Mucosa of descending colon (tissue), 3 donors: Measurements from ENCODE around the gene BBC3. TPM values are rescaled to one million over a fixed set of nuclear protein-coding genes. Genes with fewer than 3 reads are reported as not detected.

ENCODE experiments used
- ATAC-seq: fragments of 200-7000 bp; cut with Tn5 transposase; one replicate; pipeline ENCODE4 v1.9.1; 2020; ENCODE audit warnings: mild to moderate bottlenecking, moderate library complexity
- DNase-seq, 3 donors: peaks; one replicate each; pipeline ENCODE4 v3.0.0-alpha.2; 2020
- H3K36me3 ChIP-seq: fragments of 200-600 bp; one replicate; pipeline ENCODE4 v1.8.0; 2021; ENCODE audit warnings: low read depth, mild to moderate bottlenecking
- H3K4me1 ChIP-seq: fragments of 200-600 bp; one replicate; pipeline ENCODE4 v1.8.0; 2021; ENCODE audit warnings: low read depth, mild to moderate bottlenecking
- H3K4me3 ChIP-seq: fragments of 200-600 bp; one replicate; pipeline ENCODE4 v1.8.0; 2021; ENCODE audit warnings: mild to moderate bottlenecking
- H3K9me3 ChIP-seq: fragments of 200-600 bp; one replicate; pipeline ENCODE4 v1.8.0; 2021; ENCODE audit warnings: mild to moderate bottlenecking
- intact Hi-C, 2 donors: fragments of 100-400 bp; cut with DNase I in 1 of 2; cut with micrococcal nuclease in 1 of 2; formaldehyde crosslinking; loops; one replicate each; pipeline versions ENCODE4 v1.11.0 to v1.11.1; 2022; cut with DNase I, micrococcal nuclease
- total RNA-seq, 3 donors: library from RNA; stranded (reverse); fragmentation: NEBNext Ultra II Directional in 2 of 3; extraction: Animal tissue kit (Norgen Biotek cat#: 25700) in 2 of 3; gene quantifications; one replicate each; pipeline versions ENCODE4 v1.2.1 to v1.2.4, GENCODE V29; 2021 to 2023
- TF ChIP-seq, protein P1 (sequence below): fragments of 200-600 bp; IDR thresholded peaks from one replicate; pipeline ENCODE4 v1.8.0; 2022; ENCODE audit warnings: antibody characterized with exemption, mild to moderate bottlenecking
- donor health status: DM: no; HTN: no; CAD: no; lungs with moderate emphysema.
- donor health status: DM: no; HTN: no; CAD: no.
- donor health status: DM: no; HTN: yes; CAD: no.

Gene BBC3
- total RNA-seq, 3 donors from 2014 or later = 18.3 to 24.9 (median 22.8) TPM

DNA sequence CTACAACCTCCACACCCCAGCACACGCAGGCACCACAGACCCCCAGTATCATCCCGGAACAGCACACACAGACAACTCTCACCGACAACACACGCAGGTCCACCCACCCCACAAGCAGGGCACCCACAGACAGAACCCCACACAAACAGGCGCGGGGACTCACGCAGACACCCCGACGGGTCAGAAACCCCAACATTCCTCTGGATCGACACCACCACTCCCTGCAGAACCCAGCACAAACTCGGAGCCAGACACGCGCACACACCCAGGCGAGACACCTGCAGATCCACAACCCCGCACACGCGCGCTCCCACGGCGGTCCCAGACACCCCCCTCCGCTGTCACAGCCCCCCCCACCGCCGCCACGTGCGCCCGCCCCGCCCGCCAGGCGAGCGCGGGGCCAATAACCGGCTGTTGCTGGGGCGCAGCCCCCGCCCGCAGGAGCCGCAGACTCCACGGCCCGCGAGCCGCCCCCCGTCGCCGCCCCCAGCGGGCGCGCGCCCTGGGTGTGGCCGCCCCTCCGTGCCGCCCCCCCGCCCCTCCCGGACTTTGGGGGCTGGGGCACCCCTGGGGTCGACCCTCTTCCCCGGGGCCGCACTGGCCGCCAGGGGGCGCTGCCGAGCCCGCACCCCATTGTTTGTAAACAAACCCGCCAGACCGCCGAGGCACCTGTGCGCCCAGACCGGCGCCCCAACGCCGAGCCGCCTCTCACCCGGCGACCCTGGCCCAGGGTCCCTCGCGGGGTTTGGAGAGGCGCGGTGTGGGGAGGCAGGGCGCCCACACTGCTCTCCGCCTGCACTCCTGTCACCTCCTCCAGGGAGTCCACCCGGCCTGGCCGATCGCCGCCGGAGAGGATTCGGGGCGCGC is 712 bp downstream of the BBC3 start:
- ATAC-seq = no peak
- Histone ChIP-seq H3K9me3 (no peaks in the 10 kb centered on the region), H3K36me3 (no peaks in the 10 kb centered on the region), H3K4me3 (peak overlapping the region; percentile 77), H3K4me1 (peaks cover 30% of the 10 kb centered on the region)
- intact Hi-C loops = no loop called here
- DNase-seq = peak; percentile 82 to 88 (median 88)
- TF ChIP-seq, protein P1, sequence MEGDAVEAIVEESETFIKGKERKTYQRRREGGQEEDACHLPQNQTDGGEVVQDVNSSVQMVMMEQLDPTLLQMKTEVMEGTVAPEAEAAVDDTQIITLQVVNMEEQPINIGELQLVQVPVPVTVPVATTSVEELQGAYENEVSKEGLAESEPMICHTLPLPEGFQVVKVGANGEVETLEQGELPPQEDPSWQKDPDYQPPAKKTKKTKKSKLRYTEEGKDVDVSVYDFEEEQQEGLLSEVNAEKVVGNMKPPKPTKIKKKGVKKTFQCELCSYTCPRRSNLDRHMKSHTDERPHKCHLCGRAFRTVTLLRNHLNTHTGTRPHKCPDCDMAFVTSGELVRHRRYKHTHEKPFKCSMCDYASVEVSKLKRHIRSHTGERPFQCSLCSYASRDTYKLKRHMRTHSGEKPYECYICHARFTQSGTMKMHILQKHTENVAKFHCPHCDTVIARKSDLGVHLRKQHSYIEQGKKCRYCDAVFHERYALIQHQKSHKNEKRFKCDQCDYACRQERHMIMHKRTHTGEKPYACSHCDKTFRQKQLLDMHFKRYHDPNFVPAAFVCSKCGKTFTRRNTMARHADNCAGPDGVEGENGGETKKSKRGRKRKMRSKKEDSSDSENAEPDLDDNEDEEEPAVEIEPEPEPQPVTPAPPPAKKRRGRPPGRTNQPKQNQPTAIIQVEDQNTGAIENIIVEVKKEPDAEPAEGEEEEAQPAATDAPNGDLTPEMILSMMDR = peak; percentile 92

DNA sequence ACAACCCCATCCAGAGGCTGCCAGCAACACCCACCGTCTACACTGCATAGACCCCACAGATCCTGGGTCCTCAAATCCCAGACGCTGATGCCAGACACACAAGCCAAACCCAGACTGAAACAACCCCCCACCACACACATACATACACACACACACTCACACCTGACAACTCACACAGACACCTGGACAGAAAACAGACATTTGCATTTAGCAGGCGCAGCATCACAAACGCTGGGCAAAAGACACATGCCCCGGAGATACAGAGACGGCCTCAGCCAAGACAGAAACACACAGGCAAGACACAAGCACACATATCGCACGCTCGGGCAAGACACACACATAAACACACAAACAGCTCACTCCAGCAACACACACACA is 1.3 kb downstream of the BBC3 start:
- peaks cover 30% of the 10 kb centered on the region for H3K4me1 ChIP-seq
- DNase-seq = peak in 2 of 3 donors; percentile 52 to 57

DNA sequence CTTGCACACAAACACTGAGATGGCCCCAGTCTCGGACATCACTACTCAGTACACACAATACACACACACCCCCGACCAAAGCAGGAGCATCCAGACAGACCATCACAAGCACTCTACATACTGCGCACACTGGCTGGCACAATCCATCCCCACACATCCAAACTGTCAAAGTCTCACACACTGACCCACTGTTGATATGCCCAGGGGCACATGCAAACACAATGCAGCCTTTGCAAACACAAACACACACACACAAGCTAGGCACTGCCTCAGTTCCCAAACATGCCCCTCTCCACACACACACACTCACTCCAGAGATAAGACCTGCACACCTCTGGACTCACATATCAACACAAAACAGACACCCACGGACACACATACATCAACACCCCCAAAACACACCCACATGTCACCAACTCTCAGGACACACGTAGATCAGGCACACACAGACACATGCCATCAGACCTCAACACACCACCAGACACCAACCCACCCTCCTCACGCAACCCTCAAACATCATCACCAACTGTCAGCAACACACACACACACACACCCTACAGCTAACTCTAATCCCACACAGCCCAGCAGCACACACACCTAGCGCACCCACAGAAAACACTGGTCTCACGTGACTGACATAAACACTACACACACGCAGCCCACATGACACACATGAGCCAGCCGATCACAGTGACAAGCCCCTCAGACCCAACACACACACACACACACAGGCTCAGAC is 1.9 kb downstream of the BBC3 start:
- no peaks in the 10 kb centered on the region for H3K9me3 ChIP-seq
- peaks cover 30% of the 10 kb centered on the region for H3K4me1 ChIP-seq
- TF ChIP-seq, protein P1 = no peak
- intact Hi-C loops = no loop called here
- no peak overlapping the region for H3K4me3 ChIP-seq
- H3K36me3 ChIP-seq = no peaks in the 10 kb centered on the region
- DNase-seq (peak in 1 of 3 donors; percentile 51), ATAC-seq (no peak)

More for the DNA sequence above, 1.3 kb downstream of the BBC3 start:
- H3K4me3 ChIP-seq = peak overlapping the region; percentile 77
- ATAC-seq = no peak
- no peaks in the 10 kb centered on the region for H3K9me3 ChIP-seq
- no peaks in the 10 kb centered on the region for H3K36me3 ChIP-seq
- TF ChIP-seq, protein P1 = no peak
- intact Hi-C loops = no loop called here

DNA sequence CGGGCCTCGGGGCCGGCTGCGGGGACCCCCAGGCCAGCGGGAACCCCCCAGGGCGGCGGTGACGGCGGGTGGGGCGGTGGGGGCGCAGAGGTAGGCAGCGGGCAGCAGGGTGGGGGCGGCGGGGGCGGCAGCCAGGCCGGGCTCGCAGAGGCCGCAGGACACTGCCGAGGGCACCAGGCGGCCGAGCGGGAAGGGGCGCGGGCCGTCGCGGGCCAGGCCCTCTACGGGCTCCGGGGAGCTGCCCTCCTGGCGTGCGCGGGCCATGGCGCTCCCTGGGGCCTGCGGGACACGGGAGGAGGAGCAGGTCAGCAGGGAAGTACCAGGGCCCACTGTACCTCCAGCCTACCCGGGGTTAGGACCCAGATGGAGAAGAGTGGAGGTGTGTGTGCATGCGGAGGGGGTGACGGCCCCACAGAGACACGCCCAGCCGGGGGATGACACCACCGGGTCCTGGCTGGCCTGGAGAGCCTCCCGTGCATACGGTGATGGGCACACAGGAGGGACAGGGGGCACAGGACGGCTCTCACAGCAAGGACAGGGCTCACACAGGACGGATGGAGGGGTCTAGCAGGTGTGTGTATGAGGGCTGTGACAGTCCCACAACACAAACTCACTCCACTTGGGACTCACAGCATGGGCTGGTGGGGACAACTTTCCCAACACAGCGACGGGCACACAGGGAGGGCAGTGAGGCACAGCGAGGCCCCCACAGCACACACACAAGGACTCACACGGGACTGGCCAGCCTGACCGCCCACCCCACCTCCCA is 2.6 kb downstream of the BBC3 start:
- Histone ChIP-seq H3K36me3 (no peaks in the 10 kb centered on the region), H3K9me3 (no peaks in the 10 kb centered on the region), H3K4me1 (peaks cover 30% of the 10 kb centered on the region), H3K4me3 (no peak overlapping the region)
- DNase-seq (peak; percentile 54 to 85 (median 75)), ATAC-seq (peak; percentile 0)
- intact Hi-C loops = no loop called here
- TF ChIP-seq, protein P1 = no peak

DNA sequence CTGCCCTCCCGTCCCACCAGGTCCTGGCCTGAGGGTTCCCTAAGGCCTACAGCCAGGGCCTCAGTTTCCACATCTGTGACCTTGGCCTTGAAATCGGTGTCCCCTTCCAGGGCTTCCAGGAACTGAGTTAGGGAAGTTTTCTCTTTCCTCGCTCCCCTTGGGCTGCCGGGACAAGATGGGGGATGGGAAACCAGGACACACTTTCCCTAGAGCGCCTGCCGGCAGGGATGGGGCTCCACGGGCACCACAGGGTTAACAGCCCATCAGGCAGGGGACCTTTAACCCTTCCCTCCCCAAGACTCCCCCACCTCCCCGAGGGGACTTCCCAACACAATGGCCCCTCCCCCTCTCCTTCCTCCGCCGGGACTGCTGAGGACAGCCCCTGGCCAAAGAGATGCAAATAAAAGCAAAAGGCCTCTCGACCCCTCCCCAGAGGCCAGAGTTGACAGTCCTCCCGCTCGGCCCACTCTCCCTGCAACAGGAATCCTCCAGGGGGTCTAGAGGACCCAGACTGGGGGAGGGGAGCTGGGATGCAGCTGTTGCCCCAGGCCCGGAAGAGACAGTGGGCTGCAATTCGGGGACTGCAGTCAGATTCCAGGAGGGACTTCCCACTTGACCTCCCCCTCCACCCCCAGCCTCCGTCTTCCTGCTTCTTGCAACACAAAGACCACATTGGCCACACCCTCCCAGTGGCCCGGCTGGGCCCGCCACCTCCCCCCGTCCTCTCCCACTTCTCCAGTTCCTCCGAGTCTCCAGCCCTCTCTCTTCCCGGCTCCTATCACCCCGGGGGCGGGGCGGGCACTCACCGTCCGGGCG is 3.4 kb downstream of the BBC3 start:
- H3K9me3 ChIP-seq = no peaks in the 10 kb centered on the region
- intact Hi-C loops = no loop called here
- ATAC-seq = peak; percentile 35
- TF ChIP-seq, protein P1 = peak; percentile 5
- H3K36me3 ChIP-seq = no peaks in the 10 kb centered on the region
- DNase-seq = peak; percentile 87 to 94 (median 89)
- H3K4me3 ChIP-seq = no peak overlapping the region
- peaks cover 30% of the 10 kb centered on the region for H3K4me1 ChIP-seq
